ENCODE data around the gene AOC2. TPM values are rescaled to one million over a fixed set of nuclear protein-coding genes. Genes with fewer than 3 reads are reported as not detected.
"Not testable (repeated sequence)": the region's sequence is repeated elsewhere in the genome, so short reads cannot be mapped to it uniquely, and the experiment has no call there.

AOC2 gene
- polyA plus RNA-seq, 1 donor (not counting 4 experiments of a cell fraction or from before 2014, with no cell fraction given), result 0.94 TPM

- Histone ChIP-seq H3K9me3 (ENCODE audit: control insufficient read depth, low read depth, low read length) (no peaks in the 10 kb centered on the region), H4K20me1 (ENCODE audit: control insufficient read depth, extremely low read depth, insufficient read depth, low read length) (no peaks in the 10 kb centered on the region), H3K79me2 (ENCODE audit: control insufficient read depth, insufficient read depth, low read length) (no peaks in the 10 kb centered on the region), H3K4me1 (ENCODE audit: control insufficient read depth, extremely low read depth, insufficient read depth, low read length) (no peaks in the 10 kb centered on the region), H3K27me3 (ENCODE audit: control insufficient read depth, extremely low read depth, insufficient read depth, low read length) (peaks cover 6% of the 10 kb centered on the region), H3K4me2 (ENCODE audit: control insufficient read depth, extremely low read depth, insufficient read depth, low read depth, low read length) (no peak overlapping the region), H2AFZ (ENCODE audit: control insufficient read depth, low read length) (no peak overlapping the region), H3K4me3 (ENCODE audit: control insufficient read depth in 2 of 3, extremely low read depth in 1 of 3, insufficient read depth in 2 of 3, low read depth in 1 of 3, low read length in 3 of 3) (no peak overlapping the region), H3K36me3 (ENCODE audit: control insufficient read depth in 2 of 2, extremely low read depth in 1 of 2, insufficient read depth in 2 of 2, low read length in 2 of 2) (no peaks in the 10 kb centered on the region), H3K9me1 (ENCODE audit: control insufficient read depth, extremely low read depth, insufficient read depth, low read length) (no peaks in the 10 kb centered on the region), H3K27ac (ENCODE audit: control insufficient read depth, insufficient read depth, low read length) (no peak overlapping the region), H3K9ac (ENCODE audit: control insufficient read depth, extremely low read depth, insufficient read depth, low read length) (no peak overlapping the region)
- no peak for FAIRE-seq
- dilution Hi-C loops (cut with MboI; ENCODE audit: extremely low pct_ligation_motif_present, low sequenced_read_pairs), result no loop called here
- TF ChIP-seq, protein P1, sequence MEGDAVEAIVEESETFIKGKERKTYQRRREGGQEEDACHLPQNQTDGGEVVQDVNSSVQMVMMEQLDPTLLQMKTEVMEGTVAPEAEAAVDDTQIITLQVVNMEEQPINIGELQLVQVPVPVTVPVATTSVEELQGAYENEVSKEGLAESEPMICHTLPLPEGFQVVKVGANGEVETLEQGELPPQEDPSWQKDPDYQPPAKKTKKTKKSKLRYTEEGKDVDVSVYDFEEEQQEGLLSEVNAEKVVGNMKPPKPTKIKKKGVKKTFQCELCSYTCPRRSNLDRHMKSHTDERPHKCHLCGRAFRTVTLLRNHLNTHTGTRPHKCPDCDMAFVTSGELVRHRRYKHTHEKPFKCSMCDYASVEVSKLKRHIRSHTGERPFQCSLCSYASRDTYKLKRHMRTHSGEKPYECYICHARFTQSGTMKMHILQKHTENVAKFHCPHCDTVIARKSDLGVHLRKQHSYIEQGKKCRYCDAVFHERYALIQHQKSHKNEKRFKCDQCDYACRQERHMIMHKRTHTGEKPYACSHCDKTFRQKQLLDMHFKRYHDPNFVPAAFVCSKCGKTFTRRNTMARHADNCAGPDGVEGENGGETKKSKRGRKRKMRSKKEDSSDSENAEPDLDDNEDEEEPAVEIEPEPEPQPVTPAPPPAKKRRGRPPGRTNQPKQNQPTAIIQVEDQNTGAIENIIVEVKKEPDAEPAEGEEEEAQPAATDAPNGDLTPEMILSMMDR (optimal IDR thresholded peaks at IDR 0.05 in 1 of 3, IDR thresholded peaks at IDR 0.05 in 1 of 3, conservative IDR thresholded peaks at IDR 0.05 in 1 of 3; ENCODE audit: extremely low read depth in 1 of 3, insufficient read depth in 2 of 3, low read length in 3 of 3), result no peak
- TF ChIP-seq EZH2 (IDR thresholded peaks at IDR 0.05; ENCODE audit: low read length), result no peak
- DNase-seq (ENCODE audit: low read depth, low spot score), result no peak
Measured at GRCh38 chr17:42883802-42884558, 39.6 kb downstream of the AOC2 start.

DNA sequence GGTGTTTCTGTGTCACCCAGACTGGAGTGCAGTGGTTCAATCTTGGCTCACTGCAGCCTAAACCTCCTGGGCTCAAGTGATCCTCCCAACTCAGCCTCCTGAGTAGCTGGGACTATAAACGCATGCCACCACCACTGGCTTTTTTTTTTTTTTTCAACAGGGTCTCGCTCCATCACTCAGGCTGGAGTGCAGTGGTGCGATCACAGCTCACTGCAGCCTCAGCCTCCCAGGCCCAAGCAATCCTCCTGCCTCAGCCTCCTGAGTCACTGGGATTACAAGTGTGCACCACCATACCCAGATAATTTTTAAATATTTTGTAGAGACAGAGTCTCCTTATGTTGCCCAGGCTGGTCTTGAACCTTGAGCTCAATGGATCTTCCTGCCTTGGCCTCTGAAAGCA, 41.4 kb downstream of the AOC2 start:
- H3K79me2 ChIP-seq (ENCODE audit: control insufficient read depth, insufficient read depth, low read length); H3K4me2 ChIP-seq (ENCODE audit: control insufficient read depth, extremely low read depth, insufficient read depth, low read depth, low read length); H3K27ac ChIP-seq (ENCODE audit: control insufficient read depth, insufficient read depth, low read length); H3K36me3 ChIP-seq (ENCODE audit: control insufficient read depth in 2 of 2, extremely low read depth in 1 of 2, insufficient read depth in 2 of 2, low read length in 2 of 2); dilution Hi-C loops (cut with MboI; ENCODE audit: extremely low pct_ligation_motif_present, low sequenced_read_pairs); H3K9me1 ChIP-seq (ENCODE audit: control insufficient read depth, extremely low read depth, insufficient read depth, low read length); H2AFZ ChIP-seq (ENCODE audit: control insufficient read depth, low read length); DNase-seq (ENCODE audit: low read depth, low spot score); H3K4me3 ChIP-seq (ENCODE audit: control insufficient read depth in 2 of 3, extremely low read depth in 1 of 3, insufficient read depth in 2 of 3, low read depth in 1 of 3, low read length in 3 of 3); H3K4me1 ChIP-seq (ENCODE audit: control insufficient read depth, extremely low read depth, insufficient read depth, low read length); H3K9ac ChIP-seq (ENCODE audit: control insufficient read depth, extremely low read depth, insufficient read depth, low read length); FAIRE-seq; H3K9me3 ChIP-seq (ENCODE audit: control insufficient read depth, low read depth, low read length); H3K27me3 ChIP-seq (ENCODE audit: control insufficient read depth, extremely low read depth, insufficient read depth, low read length); H4K20me1 ChIP-seq (ENCODE audit: control insufficient read depth, extremely low read depth, insufficient read depth, low read length): not testable (repeated sequence)
